ENCODE results near the gene LPP. TPM values are rescaled to one million over a fixed set of nuclear protein-coding genes. Genes with fewer than 3 reads are reported as not detected.

Gene LPP
- total and polyA plus RNA-seq, 10 of the 15 experiments (the other 5 are each of a cell fraction or from before 2014, with no cell fraction given) = under 0.01 to 0.62 (median 0.03) TPM

GRCh38 chr3:188518835-188519452 lies 365.0 kb downstream of the LPP start:
- no peak for FAIRE-seq
- intact Hi-C loops (cut with micrococcal nuclease; ENCODE audit: unreplicated experiment) = no loop called here
- no peaks in the 10 kb centered on the region for H3K27me3 ChIP-seq (replicated peaks in 1 of 2; ENCODE audit: control insufficient read depth in 2 of 2, insufficient read depth in 2 of 2, low read length in 1 of 2)

GRCh38 chr3:188520466-188520865 lies 366.5 kb downstream of the LPP start:
- Histone ChIP-seq H2AFZ (ENCODE audit: control insufficient read depth, low read depth, low read length) (no peak overlapping the region), H3K9me3 (replicated peaks; ENCODE audit: control insufficient read depth, insufficient read depth, low read length) (no peaks in the 10 kb centered on the region), H3K79me2 (ENCODE audit: control insufficient read depth, insufficient read depth, low read length) (no peaks in the 10 kb centered on the region), H3K4me1 (ENCODE audit: control insufficient read depth, insufficient read depth, low read length) (no peaks in the 10 kb centered on the region), H3K4me3 (no peak overlapping the region), H3K27ac (ENCODE audit: control insufficient read depth, insufficient read depth) (no peak overlapping the region), H3K36me3 (ENCODE audit: control insufficient read depth in 2 of 2, insufficient read depth in 2 of 2, low read length in 1 of 2) (no peaks in the 10 kb centered on the region), H3K9ac (ENCODE audit: control insufficient read depth, insufficient read depth, low read length) (no peak overlapping the region), H4K20me1 (ENCODE audit: control insufficient read depth, insufficient read depth) (no peaks in the 10 kb centered on the region), H3K27me3 (replicated peaks in 1 of 2; ENCODE audit: control insufficient read depth in 2 of 2, insufficient read depth in 2 of 2, low read length in 1 of 2) (no peaks in the 10 kb centered on the region), H3K4me2 (ENCODE audit: control insufficient read depth, insufficient read depth) (no peak overlapping the region)
- ChIA-PET SMC1A (ENCODE audit: uncharacterized antibody, unreplicated experiment) (interaction anchor here (1.2 to 1.3 kb wide), 2 partner anchors 10 to 46 kb away, joined by 3 read pairs; no protein-coding TSS in a partner anchor), RAD21 (ENCODE audit: unreplicated experiment) (no interaction called here), CTCF (no interaction called here), POLR2A (no interaction called here)
- WGBS (ENCODE audit: insufficient coverage, insufficient replicate concordance, low lambda C conversion rate, missing lambda C conversion rate) = 49% methylated on average over 4 of the region's 4 CpGs
- FAIRE-seq (no peak), DNase-seq (ENCODE audit: low read depth, low spot score) (no peak), ATAC-seq (no peak)
- in situ Hi-C loops (cut with MboI) = no loop called here
- BruUV-seq (replicated peaks) = no TSS peak
- intact Hi-C loops (cut with micrococcal nuclease; ENCODE audit: unreplicated experiment) = no loop called here
- TF ChIP-seq, protein P1, sequence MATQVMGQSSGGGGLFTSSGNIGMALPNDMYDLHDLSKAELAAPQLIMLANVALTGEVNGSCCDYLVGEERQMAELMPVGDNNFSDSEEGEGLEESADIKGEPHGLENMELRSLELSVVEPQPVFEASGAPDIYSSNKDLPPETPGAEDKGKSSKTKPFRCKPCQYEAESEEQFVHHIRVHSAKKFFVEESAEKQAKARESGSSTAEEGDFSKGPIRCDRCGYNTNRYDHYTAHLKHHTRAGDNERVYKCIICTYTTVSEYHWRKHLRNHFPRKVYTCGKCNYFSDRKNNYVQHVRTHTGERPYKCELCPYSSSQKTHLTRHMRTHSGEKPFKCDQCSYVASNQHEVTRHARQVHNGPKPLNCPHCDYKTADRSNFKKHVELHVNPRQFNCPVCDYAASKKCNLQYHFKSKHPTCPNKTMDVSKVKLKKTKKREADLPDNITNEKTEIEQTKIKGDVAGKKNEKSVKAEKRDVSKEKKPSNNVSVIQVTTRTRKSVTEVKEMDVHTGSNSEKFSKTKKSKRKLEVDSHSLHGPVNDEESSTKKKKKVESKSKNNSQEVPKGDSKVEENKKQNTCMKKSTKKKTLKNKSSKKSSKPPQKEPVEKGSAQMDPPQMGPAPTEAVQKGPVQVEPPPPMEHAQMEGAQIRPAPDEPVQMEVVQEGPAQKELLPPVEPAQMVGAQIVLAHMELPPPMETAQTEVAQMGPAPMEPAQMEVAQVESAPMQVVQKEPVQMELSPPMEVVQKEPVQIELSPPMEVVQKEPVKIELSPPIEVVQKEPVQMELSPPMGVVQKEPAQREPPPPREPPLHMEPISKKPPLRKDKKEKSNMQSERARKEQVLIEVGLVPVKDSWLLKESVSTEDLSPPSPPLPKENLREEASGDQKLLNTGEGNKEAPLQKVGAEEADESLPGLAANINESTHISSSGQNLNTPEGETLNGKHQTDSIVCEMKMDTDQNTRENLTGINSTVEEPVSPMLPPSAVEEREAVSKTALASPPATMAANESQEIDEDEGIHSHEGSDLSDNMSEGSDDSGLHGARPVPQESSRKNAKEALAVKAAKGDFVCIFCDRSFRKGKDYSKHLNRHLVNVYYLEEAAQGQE (IDR thresholded peaks at IDR 0.05; ENCODE audit: low read depth, low read length) = no peak
- TF ChIP-seq, protein P2, sequence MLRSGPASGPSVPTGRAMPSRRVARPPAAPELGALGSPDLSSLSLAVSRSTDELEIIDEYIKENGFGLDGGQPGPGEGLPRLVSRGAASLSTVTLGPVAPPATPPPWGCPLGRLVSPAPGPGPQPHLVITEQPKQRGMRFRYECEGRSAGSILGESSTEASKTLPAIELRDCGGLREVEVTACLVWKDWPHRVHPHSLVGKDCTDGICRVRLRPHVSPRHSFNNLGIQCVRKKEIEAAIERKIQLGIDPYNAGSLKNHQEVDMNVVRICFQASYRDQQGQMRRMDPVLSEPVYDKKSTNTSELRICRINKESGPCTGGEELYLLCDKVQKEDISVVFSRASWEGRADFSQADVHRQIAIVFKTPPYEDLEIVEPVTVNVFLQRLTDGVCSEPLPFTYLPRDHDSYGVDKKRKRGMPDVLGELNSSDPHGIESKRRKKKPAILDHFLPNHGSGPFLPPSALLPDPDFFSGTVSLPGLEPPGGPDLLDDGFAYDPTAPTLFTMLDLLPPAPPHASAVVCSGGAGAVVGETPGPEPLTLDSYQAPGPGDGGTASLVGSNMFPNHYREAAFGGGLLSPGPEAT (IDR thresholded peaks at IDR 0.05; ENCODE audit: low read depth) = no peak
- no peak for TF ChIP-seq TARDBP (IDR thresholded peaks at IDR 0.05; ENCODE audit: borderline replicate concordance)
- TF ChIP-seq ESRRA (IDR thresholded peaks at IDR 0.05; ENCODE audit: low read length) = no peak
- no peak for TF ChIP-seq NKRF (conservative IDR thresholded peaks at IDR 0.05)
- TF ChIP-seq NR2C2 (IDR thresholded peaks at IDR 0.05; ENCODE audit: borderline replicate concordance, control insufficient read depth, insufficient read length, low read depth) = no peak

More at GRCh38 chr3:188518835-188519452, 365.0 kb downstream of the LPP start:
- DNase-seq (ENCODE audit: low read depth, low spot score) (no peak), ATAC-seq (no peak)
- Histone ChIP-seq H3K4me1 (ENCODE audit: control insufficient read depth, insufficient read depth, low read length) (no peaks in the 10 kb centered on the region), H3K9me3 (replicated peaks; ENCODE audit: control insufficient read depth, insufficient read depth, low read length) (no peaks in the 10 kb centered on the region), H4K20me1 (ENCODE audit: control insufficient read depth, insufficient read depth) (no peaks in the 10 kb centered on the region), H2AFZ (ENCODE audit: control insufficient read depth, low read depth, low read length) (no peak overlapping the region), H3K4me2 (ENCODE audit: control insufficient read depth, insufficient read depth) (no peak overlapping the region), H3K4me3 (no peak overlapping the region), H3K36me3 (ENCODE audit: control insufficient read depth in 2 of 2, insufficient read depth in 2 of 2, low read length in 1 of 2) (no peaks in the 10 kb centered on the region), H3K79me2 (ENCODE audit: control insufficient read depth, insufficient read depth, low read length) (no peaks in the 10 kb centered on the region), H3K9ac (ENCODE audit: control insufficient read depth, insufficient read depth, low read length) (no peak overlapping the region), H3K27ac (ENCODE audit: control insufficient read depth, insufficient read depth) (no peak overlapping the region)
- ChIA-PET SMC1A (ENCODE audit: uncharacterized antibody, unreplicated experiment) (interaction anchor here (1.3 kb wide), 1 partner anchor 9 kb away, joined by 3 read pairs; no protein-coding TSS in a partner anchor), CTCF (no interaction called here), RAD21 (ENCODE audit: unreplicated experiment) (no interaction called here), POLR2A (no interaction called here)
- TF ChIP-seq SP1 (IDR thresholded peaks at IDR 0.05; ENCODE audit: low read depth, low read length) (no peak), CBX5 (IDR thresholded peaks at IDR 0.05; ENCODE audit: low read depth) (no peak), CREB1 (IDR thresholded peaks at IDR 0.05; ENCODE audit: low read depth) (no peak)
- TF ChIP-seq, protein P3, sequence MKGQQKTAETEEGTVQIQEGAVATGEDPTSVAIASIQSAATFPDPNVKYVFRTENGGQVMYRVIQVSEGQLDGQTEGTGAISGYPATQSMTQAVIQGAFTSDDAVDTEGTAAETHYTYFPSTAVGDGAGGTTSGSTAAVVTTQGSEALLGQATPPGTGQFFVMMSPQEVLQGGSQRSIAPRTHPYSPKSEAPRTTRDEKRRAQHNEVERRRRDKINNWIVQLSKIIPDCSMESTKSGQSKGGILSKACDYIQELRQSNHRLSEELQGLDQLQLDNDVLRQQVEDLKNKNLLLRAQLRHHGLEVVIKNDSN (IDR thresholded peaks at IDR 0.05; ENCODE audit: borderline replicate concordance, extremely low read length, insufficient read depth, low read depth, low read length) = no peak
- no TSS peak for BruUV-seq (replicated peaks)
- in situ Hi-C loops (cut with MboI) = no loop called here
- 35% methylated on average over 6 of the region's 6 CpGs for WGBS (ENCODE audit: insufficient coverage, insufficient replicate concordance, low lambda C conversion rate, missing lambda C conversion rate)

All from GM12878 (cell line).